GM19239 (cell line): ENCODE data around the gene GPR21.

Experiments used
- DNase-seq: peaks from one replicate; pipeline ENCODE4 v3.0.0; 2011; ENCODE audit warnings: low spot score; ENCODE audit not compliant: insufficient read length
- FAIRE-seq: peaks from 2 replicates; lab custom pipeline; 2011; peaks lifted over from hg19 to GRCh38; lab: Jason Lieb, UNC

The GPR21 gene

DNA sequence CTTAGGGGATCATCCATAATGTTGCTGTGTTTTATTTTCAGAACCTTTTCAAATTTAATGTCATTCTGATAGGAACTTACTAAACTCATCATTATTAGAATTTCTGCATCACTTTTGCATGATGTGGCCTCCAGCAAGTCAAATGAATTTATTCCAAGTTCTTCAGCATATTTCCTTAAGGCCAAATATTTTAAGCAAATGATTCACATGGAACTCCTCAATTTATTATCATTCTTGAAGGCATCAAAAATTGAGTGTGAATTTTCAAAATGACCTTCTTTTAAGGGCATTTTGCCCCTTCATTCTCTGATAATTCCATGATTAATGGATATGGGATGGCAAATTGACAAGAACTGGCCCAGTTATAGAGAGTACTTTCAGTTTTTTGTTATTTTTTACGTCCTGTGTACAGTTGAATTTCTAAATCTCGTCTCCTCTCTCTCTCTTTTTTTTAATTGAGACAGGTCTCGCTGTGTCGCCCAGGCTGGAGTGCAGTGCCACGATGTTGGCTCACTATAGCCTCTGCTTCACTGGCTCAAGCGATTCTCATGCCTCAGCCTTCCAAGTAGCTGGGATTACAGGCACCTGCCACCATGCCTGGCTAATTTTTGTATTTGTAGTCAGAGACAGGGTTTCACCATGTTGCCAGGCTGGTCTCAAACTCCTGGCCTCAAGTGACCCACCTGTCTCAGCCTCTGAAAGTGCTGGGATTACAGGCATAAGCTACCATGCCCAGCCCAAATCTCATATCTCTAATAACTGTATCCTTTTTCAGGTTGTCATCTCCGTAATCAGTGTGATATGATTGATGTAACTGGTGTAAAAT, 29.1 kb downstream of the GPR21 start:
- DNase-seq: no peak
- no peak for FAIRE-seq

DNA sequence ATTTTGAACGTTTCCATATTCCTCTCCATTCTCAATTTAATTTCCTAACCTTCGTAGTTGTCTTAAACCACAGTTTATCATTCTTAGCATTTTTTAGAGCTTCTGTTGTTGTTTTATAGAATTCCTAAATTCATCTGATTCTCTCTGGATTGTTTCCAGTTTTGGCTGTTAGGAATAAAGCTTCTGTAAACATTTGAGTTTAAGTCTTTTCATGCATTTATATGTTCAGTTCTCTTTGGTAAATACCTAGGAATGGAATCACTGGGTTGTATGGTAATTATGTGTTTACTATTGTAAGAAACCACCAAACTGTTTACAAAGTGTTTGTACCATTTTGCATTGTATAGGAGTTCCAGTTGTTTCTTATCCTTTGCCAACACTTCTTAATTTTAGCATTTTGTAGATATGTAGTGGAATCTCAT, 29.7 kb downstream of the GPR21 start:
- DNase-seq (no peak), FAIRE-seq (no peak)

- FAIRE-seq: no peak
Observed at GRCh38 chr9:123063896-123064295, 30.4 kb downstream of the GPR21 start.

DNA sequence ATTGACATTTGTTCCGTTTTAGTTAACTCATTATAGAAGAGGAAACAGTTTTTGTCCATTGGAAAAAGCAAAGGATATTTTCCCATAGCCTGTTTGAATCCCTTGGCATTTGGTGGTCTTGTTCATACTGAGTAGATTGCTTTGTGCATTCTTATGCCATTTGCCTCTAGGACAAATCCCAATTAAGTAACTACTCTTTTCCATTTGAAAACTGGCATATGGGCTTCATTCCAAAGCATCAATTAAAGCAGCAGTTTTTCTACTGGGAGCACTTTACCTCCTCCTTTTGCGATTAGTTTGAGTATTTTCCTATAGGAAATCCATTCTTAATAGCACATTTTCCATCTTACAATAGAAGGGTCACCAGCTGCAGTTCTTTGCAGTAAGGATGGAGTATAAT, 31.2 kb downstream of the GPR21 start:
- FAIRE-seq: no peak

More at GRCh38 chr9:123063896-123064295, 30.4 kb downstream of the GPR21 start:
- DNase-seq: no peak

GRCh38 chr9:123065196-123065595, 31.7 kb downstream of the GPR21 start:
- FAIRE-seq: no peak
- no peak for DNase-seq

More for the DNA sequence above, 31.2 kb downstream of the GPR21 start:
- DNase-seq: no peak

- FAIRE-seq: no peak
- DNase-seq: no peak
Observed at GRCh38 chr9:123067136-123067535, 33.7 kb downstream of the GPR21 start.

DNA sequence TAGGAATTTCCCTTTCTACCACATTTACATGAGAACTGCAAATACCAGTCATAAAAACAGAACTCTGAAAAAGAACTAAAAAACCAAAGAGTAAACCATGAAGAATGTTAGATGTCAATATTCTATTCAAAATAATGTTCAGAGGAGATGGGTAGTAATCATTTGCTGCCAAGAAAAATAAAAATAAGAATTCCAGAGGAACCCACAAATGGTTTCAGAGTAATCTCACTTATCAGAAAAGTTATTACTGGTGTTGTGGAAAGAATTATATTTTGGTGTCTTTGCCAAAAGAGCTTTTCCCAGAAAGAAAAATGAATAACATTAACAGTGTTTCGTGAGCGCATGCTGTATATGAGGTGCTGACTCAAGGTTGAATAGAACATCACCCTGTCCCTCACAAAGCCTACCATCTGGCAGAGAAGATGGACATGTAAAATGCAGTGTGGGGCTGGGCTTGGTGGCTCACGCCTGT, 35.6 kb downstream of the GPR21 start:
- no peak for FAIRE-seq
- no peak for DNase-seq

DNA sequence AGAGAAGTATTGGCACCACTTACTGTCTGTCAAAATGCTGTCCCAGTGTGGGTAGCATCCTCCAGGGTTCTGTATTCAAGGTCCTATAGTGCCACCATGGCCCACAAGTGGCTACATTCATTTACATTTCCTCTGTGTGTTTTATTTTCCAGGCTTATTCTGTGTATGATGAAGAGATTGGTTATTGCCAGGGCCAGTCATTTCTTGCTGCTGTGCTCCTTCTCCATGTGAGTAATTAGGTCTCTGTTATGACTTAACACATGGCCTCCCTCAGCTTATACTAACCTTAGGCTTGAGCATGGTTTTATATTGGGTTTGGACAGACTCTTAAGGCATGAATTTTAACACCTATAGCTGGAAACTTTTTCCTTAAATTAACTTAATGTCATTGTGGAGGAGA, 36.7 kb downstream of the GPR21 start:
- FAIRE-seq (no peak), DNase-seq (no peak)

- no peak for DNase-seq
- FAIRE-seq: no peak
Observed at GRCh38 chr9:123072407-123072995, 39.0 kb downstream of the GPR21 start.

DNA sequence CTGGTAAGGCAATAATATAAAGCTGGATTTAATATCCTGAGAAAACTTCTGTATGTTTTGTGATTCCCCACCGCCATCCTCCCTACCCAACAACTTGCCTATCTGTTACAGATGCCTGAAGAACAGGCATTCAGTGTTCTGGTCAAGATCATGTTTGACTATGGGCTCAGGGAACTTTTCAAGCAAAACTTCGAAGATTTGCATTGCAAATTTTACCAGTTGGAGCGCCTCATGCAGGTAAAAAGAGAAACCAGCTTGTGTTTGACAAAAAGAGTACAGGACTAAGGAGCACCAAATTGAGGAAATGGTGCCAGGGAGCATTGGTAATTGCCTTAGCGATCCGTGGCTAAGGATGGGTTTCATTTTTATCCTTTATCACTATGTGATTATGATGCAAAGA, 40.0 kb downstream of the GPR21 start:
- DNase-seq (no peak), FAIRE-seq (no peak)

GRCh38 chr9:123073991-123074422, 40.5 kb downstream of the GPR21 start:
- FAIRE-seq (peak; percentile 59), DNase-seq (no peak)

DNA sequence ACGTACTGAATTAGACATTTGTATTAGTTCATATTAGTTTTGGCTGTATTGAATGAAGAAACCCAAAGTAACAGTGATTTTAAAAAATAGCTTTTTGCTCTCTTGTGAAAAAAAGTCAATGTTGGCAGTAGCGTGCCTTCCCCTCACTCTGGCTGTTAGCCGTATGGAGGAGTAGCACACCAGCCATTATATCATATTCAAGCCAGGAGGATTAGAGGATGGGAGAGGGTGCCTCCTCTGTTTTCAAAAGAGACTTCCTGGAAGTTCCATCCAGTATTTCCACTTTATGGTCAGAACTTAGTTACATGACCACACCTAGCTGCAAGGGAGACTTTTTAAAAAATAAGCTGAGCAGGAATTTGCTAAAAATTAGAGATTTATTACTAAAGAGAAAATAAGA, 41.2 kb downstream of the GPR21 start:
- no peak for FAIRE-seq

DNA sequence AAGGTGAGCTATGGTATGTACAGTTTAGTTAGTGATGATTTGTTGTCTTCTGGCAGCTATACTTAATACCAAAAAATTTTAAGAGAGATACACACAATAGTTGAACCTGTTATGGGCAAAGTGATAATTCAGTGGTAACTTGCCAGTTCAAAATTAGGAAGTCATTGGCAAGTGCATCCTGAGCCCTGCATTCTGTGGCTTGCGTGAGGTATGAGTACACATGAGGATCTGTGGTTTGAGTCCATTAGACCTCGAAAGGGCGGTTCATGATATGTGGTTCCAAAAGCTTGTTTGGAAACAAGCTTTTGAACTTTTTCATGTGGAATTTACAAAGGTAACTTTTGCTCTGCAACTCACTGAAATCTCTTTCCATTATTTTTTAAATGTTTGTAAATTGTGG, 47.0 kb downstream of the GPR21 start:
- FAIRE-seq: no peak
- DNase-seq: no peak

More for the DNA sequence above, 41.2 kb downstream of the GPR21 start:
- DNase-seq: no peak

DNA sequence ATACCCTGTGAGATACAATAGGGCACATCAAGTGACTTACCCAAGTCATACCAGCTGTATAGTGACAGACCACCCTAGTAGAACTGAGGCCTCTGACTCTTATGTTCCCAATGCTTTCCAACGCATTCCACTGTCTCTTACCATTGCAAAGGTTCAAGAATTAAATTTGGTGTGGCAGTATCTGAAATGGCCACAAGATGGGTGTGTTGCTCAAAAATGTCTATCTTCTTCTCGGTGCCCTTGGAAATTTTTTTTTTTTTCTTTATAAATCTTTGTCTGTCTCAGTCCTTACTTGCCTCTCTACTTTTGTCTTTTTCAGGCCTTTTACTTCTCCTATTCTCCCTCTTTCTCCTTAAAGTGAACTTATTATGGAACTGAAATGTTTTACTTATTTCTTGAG, 48.4 kb downstream of the GPR21 start:
- no peak for DNase-seq
- peak; percentile 53 for FAIRE-seq

GRCh38 chr9:123083680-123084079, 50.2 kb downstream of the GPR21 start:
- FAIRE-seq: no peak

GRCh38 chr9:123084256-123084655, 50.8 kb downstream of the GPR21 start:
- DNase-seq (no peak), FAIRE-seq (peak; percentile 21)

More at GRCh38 chr9:123083680-123084079, 50.2 kb downstream of the GPR21 start:
- no peak for DNase-seq
